Calu3 (cell line): ENCODE data around the gene PTGDR. TPM values are rescaled to one million over a fixed set of nuclear protein-coding genes. Genes with fewer than 3 reads are reported as not detected.

Source experiments
- BruUV-seq: library from RNA; stranded (reverse); fragments of 400-500 nt; replicated peaks from 2 replicates; lab custom pipeline; 2021; lab: Mats Ljungman, UMichigan
- CTCF ChIA-PET: fragments of 300-600 bp; sonication (Branson Sonifier 250); formaldehyde crosslinking; loops from one replicate; lab custom pipeline; 2022; ENCODE audit warnings: antibody characterized with exemption; lab: Charles Lee
- DNase-seq: peaks from one replicate; pipeline ENCODE4 v3.0.0; 2022
- H3K27ac Mint-ChIP-seq: one replicate; pipeline ENCODE4 v1.8.0; 2022; ENCODE audit warnings: mixed read lengths; ENCODE audit not compliant: unreplicated experiment
- H3K27me3 Mint-ChIP-seq: one replicate; pipeline ENCODE4 v1.8.0; 2022; ENCODE audit warnings: mixed read lengths; ENCODE audit not compliant: unreplicated experiment
- H3K36me3 Mint-ChIP-seq: one replicate; pipeline ENCODE4 v1.8.0; 2022; ENCODE audit warnings: mild to moderate bottlenecking, moderate library complexity, mixed read lengths; ENCODE audit not compliant: insufficient read depth, unreplicated experiment
- H3K4me1 Mint-ChIP-seq: one replicate; pipeline ENCODE4 v1.8.0; 2022; ENCODE audit warnings: mild to moderate bottlenecking, low read depth, mixed read lengths; ENCODE audit not compliant: unreplicated experiment
- H3K4me3 Mint-ChIP-seq: one replicate; pipeline ENCODE4 v1.8.0; 2022; ENCODE audit warnings: mild to moderate bottlenecking, low read depth, moderate library complexity, mixed read lengths; ENCODE audit not compliant: unreplicated experiment
- H3K9me3 Mint-ChIP-seq: one replicate; pipeline ENCODE4 v1.8.0; 2022; ENCODE audit warnings: low read depth, mixed read lengths; ENCODE audit not compliant: unreplicated experiment
- intact Hi-C: fragments of 100-400 bp; cut with micrococcal nuclease; formaldehyde crosslinking; loops from one replicate; pipeline ENCODE4 v1.10.0; 2022; ENCODE audit not compliant: unreplicated experiment
- total RNA-seq: library from RNA; stranded (reverse); gene quantifications from 2 replicates; pipeline ENCODE4 v1.2.3, GENCODE V29; 2022
- TF ChIP-seq, protein P1 (sequence below): fragments of 200-600 bp; IDR thresholded peaks from one replicate; pipeline ENCODE4 v1.8.0; 2022; ENCODE audit warnings: antibody characterized with exemption; ENCODE audit not compliant: unreplicated experiment

The PTGDR gene
- total RNA-seq, 1 experiment from 2014 or later = not detected

DNA sequence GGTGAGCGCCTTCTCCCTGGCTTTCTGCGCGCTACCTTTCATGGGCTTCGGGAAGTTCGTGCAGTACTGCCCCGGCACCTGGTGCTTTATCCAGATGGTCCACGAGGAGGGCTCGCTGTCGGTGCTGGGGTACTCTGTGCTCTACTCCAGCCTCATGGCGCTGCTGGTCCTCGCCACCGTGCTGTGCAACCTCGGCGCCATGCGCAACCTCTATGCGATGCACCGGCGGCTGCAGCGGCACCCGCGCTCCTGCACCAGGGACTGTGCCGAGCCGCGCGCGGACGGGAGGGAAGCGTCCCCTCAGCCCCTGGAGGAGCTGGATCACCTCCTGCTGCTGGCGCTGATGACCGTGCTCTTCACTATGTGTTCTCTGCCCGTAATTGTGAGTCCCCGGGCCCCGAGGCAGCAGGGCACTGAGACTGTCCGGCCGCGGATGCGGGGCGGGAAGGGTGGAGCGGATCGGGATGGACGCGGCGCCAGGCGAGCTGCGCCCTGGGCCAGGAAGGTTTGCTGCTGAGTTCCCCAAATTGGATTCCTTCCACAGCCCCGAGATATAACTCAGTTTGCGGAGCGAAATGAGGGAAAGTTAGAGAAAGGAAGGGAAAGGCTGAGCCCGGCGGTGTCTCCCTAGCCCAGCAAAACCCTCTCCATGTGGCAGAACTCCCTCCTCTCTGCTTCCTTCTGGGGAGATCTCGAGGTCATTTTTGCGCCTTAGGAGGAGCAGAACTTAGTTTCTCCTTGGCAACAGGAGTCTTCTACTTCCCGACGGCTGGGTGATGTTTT lies 972 bp downstream of the PTGDR start:
- no peaks in the 10 kb centered on the region for H3K36me3 Mint-ChIP-seq
- DNase-seq = no peak
- no peaks in the 10 kb centered on the region for H3K9me3 Mint-ChIP-seq
- H3K27me3 Mint-ChIP-seq = peaks cover 27% of the 10 kb centered on the region
- no TSS peak for BruUV-seq
- H3K27ac Mint-ChIP-seq = no peak overlapping the region
- TF ChIP-seq, protein P1, sequence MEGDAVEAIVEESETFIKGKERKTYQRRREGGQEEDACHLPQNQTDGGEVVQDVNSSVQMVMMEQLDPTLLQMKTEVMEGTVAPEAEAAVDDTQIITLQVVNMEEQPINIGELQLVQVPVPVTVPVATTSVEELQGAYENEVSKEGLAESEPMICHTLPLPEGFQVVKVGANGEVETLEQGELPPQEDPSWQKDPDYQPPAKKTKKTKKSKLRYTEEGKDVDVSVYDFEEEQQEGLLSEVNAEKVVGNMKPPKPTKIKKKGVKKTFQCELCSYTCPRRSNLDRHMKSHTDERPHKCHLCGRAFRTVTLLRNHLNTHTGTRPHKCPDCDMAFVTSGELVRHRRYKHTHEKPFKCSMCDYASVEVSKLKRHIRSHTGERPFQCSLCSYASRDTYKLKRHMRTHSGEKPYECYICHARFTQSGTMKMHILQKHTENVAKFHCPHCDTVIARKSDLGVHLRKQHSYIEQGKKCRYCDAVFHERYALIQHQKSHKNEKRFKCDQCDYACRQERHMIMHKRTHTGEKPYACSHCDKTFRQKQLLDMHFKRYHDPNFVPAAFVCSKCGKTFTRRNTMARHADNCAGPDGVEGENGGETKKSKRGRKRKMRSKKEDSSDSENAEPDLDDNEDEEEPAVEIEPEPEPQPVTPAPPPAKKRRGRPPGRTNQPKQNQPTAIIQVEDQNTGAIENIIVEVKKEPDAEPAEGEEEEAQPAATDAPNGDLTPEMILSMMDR = no peak
- no peak overlapping the region for H3K4me3 Mint-ChIP-seq
- H3K4me1 Mint-ChIP-seq = no peaks in the 10 kb centered on the region
- intact Hi-C loops = no loop called here
- CTCF ChIA-PET = no interaction called here

DNA sequence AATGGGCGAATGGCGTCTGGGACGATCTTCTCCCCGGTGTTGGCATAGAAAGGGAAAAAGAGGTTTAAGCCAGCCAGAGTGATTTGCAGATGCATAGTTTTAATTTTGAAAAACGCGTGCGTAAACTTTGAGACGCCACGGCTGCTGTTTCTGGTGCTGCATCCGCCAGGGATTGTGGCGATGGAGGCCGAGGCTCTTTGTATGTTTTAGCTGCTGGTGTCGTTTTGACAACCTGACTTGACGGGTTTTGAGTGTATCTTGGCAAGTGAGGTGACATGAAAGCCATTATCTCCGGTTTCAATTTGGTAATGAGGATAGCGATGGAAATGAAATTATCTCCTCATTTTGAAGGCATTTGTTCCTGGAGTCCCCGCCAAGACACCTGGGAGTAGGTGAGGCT lies 1.6 kb downstream of the PTGDR start:
- Mint-ChIP-seq H3K27me3 (peaks cover 27% of the 10 kb centered on the region), H3K27ac (no peak overlapping the region), H3K36me3 (no peaks in the 10 kb centered on the region), H3K4me1 (no peaks in the 10 kb centered on the region), H3K9me3 (no peaks in the 10 kb centered on the region), H3K4me3 (no peak overlapping the region)
- no TSS peak for BruUV-seq
- intact Hi-C loops = no loop called here
- DNase-seq = no peak
- CTCF ChIA-PET = no interaction called here
- TF ChIP-seq, protein P1 = no peak

DNA sequence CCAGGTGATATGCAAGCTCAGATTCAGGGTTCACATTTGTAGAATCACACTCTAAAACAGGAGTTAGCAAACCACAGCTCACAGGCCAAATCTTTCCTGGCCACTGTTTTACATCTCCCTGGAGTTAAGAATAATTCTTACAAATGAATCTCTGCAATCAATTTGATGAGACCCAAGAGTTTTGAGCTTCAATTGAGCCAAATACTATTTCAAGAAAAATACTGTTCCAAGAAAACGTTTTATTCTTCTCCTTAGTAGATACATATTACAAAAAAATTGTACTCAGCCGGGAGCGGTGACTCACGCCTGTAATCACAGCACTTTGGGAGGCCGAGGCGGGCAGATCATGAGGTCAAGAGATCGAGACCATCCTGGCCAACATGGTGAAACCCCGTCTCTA lies 2.5 kb downstream of the PTGDR start:
- Mint-ChIP-seq H3K9me3 (no peaks in the 10 kb centered on the region), H3K27ac (no peak overlapping the region), H3K4me1 (no peaks in the 10 kb centered on the region), H3K27me3 (peaks cover 26% of the 10 kb centered on the region), H3K4me3 (no peak overlapping the region), H3K36me3 (no peaks in the 10 kb centered on the region)
- CTCF ChIA-PET = no interaction called here
- TF ChIP-seq, protein P1 = no peak
- no TSS peak for BruUV-seq
- DNase-seq = no peak
- intact Hi-C loops = loop anchor here (10.0 kb wide), 1 partner anchor 125 kb away; no protein-coding TSS in a partner anchor

DNA sequence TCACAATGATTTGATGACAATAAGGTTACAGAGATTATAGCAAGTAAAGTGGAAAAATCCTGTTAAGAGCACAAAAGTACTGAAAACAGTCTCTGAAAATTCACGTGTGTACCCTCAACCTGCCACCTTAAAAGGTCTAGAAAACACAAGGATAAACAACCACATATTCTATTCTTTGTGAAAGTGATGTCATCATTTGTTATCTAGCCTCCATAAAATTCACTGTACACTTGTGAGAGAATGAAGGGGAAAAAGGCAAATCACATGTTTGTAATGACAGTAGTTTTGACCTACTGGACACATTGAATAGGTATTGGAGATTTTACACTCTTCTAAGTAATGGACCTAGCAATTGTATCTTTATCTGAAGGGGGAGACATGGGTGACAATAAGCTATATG lies 4.0 kb downstream of the PTGDR start:
- Mint-ChIP-seq H3K9me3 (no peaks in the 10 kb centered on the region), H3K4me1 (no peaks in the 10 kb centered on the region), H3K36me3 (no peaks in the 10 kb centered on the region), H3K27ac (no peak overlapping the region), H3K27me3 (peaks cover 26% of the 10 kb centered on the region), H3K4me3 (no peak overlapping the region)
- TF ChIP-seq, protein P1 = no peak
- intact Hi-C loops = loop anchor here (10.0 kb wide), 1 partner anchor 127 kb away; no protein-coding TSS in a partner anchor
- CTCF ChIA-PET = no interaction called here
- BruUV-seq = no TSS peak
- no peak for DNase-seq
